OCI-LY7 (cell line): ENCODE data around the gene AREG. TPM values are rescaled to one million over a fixed set of nuclear protein-coding genes. Genes with fewer than 3 reads are reported as not detected.

ENCODE experiments used
- BruUV-seq: library from RNA; stranded (reverse); fragments of 400-500 nt; replicated peaks from 2 replicates; lab custom pipeline; 2021; lab: Mats Ljungman, UMichigan
- CTCF ChIA-PET: fragments of 300-600 bp; sonication (Branson Sonifier 250); formaldehyde crosslinking; loops from one replicate; lab custom pipeline; 2022; ENCODE audit warnings: antibody characterized with exemption; ENCODE audit not compliant: unreplicated experiment; lab: Charles Lee
- POLR2A ChIA-PET: fragments of 300-600 bp; sonication (Branson Sonifier 250); formaldehyde crosslinking; loops from one replicate; lab custom pipeline; 2022; ENCODE audit warnings: antibody characterized with exemption; lab: Charles Lee
- DNase-seq: peaks from one replicate; pipeline ENCODE4 v3.0.0-alpha.2; 2015; ENCODE audit warnings: low spot score
- H2AFZ ChIP-seq: fragments of 200-600 bp; sonication (generic), shearing (Covaris generic); 2 replicates; pipeline ENCODE4 v1.6.1; 2014; ENCODE audit warnings: mild to moderate bottlenecking, antibody characterized with exemption, low read length, moderate library complexity
- H3K27ac ChIP-seq: fragments of 200-600 bp; sonication (generic); 2 replicates; pipeline ENCODE4 v1.5.1; 2014; ENCODE audit warnings: mixed run types, low read depth, mild to moderate bottlenecking, moderate library complexity, low read length, inconsistent platforms; ENCODE audit not compliant: poor library complexity, severe bottlenecking
- H3K36me3 ChIP-seq: fragments of 200-600 bp; sonication (generic); 2 replicates; pipeline ENCODE4 v1.6.1; 2014; ENCODE audit warnings: mild to moderate bottlenecking, antibody characterized with exemption, low read length, moderate library complexity, mixed read lengths; ENCODE audit not compliant: insufficient read depth
- H3K4me1 ChIP-seq: fragments of 200-600 bp; sonication (generic); 2 replicates; pipeline ENCODE4 v1.5.1; 2014; ENCODE audit warnings: mild to moderate bottlenecking, low read length; ENCODE audit not compliant: insufficient read depth, poor library complexity, severe bottlenecking
- H3K4me2 ChIP-seq: fragments of 200-600 bp; sonication (generic); 2 replicates; pipeline ENCODE4 v1.6.1; 2014; ENCODE audit warnings: mild to moderate bottlenecking, low read length
- H3K4me3 ChIP-seq: fragments of 200-600 bp; sonication (generic); 2 replicates; pipeline ENCODE4 v1.5.1; 2014; ENCODE audit warnings: mild to moderate bottlenecking, low read depth, low read length; ENCODE audit not compliant: poor library complexity, severe bottlenecking
- H3K79me2 ChIP-seq: fragments of 200-600 bp; sonication (generic); 2 replicates; pipeline ENCODE4 v1.6.1; 2016; ENCODE audit warnings: low read depth, mild to moderate bottlenecking, low read length, moderate library complexity, mixed read lengths; ENCODE audit not compliant: insufficient read depth
- H3K9me2 ChIP-seq: fragments of 200-600 bp; sonication (generic); 2 replicates; pipeline ENCODE4 v1.6.1; 2016; ENCODE audit warnings: mild to moderate bottlenecking, low read length, mixed read lengths; ENCODE audit not compliant: insufficient read depth
- H3K9me3 ChIP-seq: fragments of 200-600 bp; sonication (generic); 2 replicates; pipeline ENCODE4 v1.6.1; 2014; ENCODE audit warnings: mild to moderate bottlenecking, mixed run types, low read length, mixed read lengths
- H4K20me1 ChIP-seq: fragments of 200-600 bp; sonication (generic); 2 replicates; pipeline ENCODE4 v1.6.1; 2014; ENCODE audit warnings: mild to moderate bottlenecking, antibody characterized with exemption, low read length, moderate library complexity, mixed read lengths; ENCODE audit not compliant: insufficient read depth
- EZH2phosphoT487 ChIP-seq: fragments of 200-600 bp; sonication (generic); IDR thresholded peaks from 2 replicates; pipeline ENCODE4 v1.6.1; 2018; ENCODE audit warnings: low read depth, borderline replicate concordance, mild to moderate bottlenecking, mixed run types, antibody characterized with exemption, low read length, moderate library complexity, mixed read lengths
- intact Hi-C: fragments of 100-400 bp; cut with micrococcal nuclease; formaldehyde crosslinking; loops from one replicate; pipeline ENCODE4 v1.10.0; 2022; ENCODE audit not compliant: unreplicated experiment
- total RNA-seq, 2 experiments: library from RNA; depleted of rRNA in 1 of 2; stranded (reverse); fragments of >200 nt in 1 of 2; shearing (Covaris generic) in 1 of 2; gene quantifications; 2 replicates each; pipeline ENCODE4 v1.2.3, GENCODE V29; 2014 to 2022
- TF ChIP-seq, protein P1 (sequence below): fragments of 200-600 bp; sonication (generic); conservative IDR thresholded peaks from 2 replicates; pipeline ENCODE4 v1.5.1; 2014; ENCODE audit warnings: mild to moderate bottlenecking, antibody characterized with exemption, low read length, moderate library complexity, mixed read lengths

The AREG gene
- total RNA-seq, 2 experiments from 2014 or later: not detected

DNA sequence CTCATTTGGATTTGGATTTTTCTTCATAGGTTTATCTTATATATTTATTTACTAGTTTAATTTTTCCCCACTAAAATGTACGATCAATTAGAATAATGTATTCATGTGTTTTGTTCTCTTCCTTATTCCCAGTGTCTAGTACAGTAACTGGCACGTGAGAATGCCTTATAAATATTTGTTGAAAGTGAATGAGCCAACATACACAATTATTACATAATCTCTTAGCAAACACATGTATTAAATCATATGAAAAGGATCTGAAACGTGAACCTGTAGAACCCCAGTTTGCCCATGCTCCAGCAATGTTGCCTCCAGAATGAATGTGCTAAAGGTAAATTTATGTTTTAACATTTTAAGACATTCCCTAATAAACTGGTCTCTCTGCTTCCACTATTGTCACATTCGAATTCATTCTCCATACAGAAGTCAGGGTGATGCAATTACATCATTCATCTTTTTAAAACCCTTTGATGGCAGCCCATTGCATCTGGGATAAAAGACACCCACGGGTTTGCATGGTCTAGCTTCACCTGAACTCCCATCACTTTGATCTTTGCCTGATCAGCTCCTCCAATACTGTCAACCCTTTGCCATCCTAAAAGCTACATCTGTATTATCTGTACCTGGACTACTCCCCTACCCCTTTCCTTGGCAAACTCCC lies 30.7 kb upstream of the AREG start:
- ChIA-PET CTCF (no interaction called here), POLR2A (interaction anchor here (1.3 kb wide), 1 partner anchor 13 kb away, joined by 5 read pairs; no protein-coding TSS in a partner anchor)
- BruUV-seq: no TSS peak
- no peaks in the 10 kb centered on the region for H3K9me2 ChIP-seq
- intact Hi-C loops: no loop called here
- no peak for DNase-seq
- H2AFZ ChIP-seq: no peak overlapping the region
- H3K79me2 ChIP-seq: no peaks in the 10 kb centered on the region
- no peaks in the 10 kb centered on the region for H4K20me1 ChIP-seq
- H3K4me2 ChIP-seq: no peak overlapping the region
- TF ChIP-seq EZH2phosphoT487: no peak
- TF ChIP-seq, protein P1, sequence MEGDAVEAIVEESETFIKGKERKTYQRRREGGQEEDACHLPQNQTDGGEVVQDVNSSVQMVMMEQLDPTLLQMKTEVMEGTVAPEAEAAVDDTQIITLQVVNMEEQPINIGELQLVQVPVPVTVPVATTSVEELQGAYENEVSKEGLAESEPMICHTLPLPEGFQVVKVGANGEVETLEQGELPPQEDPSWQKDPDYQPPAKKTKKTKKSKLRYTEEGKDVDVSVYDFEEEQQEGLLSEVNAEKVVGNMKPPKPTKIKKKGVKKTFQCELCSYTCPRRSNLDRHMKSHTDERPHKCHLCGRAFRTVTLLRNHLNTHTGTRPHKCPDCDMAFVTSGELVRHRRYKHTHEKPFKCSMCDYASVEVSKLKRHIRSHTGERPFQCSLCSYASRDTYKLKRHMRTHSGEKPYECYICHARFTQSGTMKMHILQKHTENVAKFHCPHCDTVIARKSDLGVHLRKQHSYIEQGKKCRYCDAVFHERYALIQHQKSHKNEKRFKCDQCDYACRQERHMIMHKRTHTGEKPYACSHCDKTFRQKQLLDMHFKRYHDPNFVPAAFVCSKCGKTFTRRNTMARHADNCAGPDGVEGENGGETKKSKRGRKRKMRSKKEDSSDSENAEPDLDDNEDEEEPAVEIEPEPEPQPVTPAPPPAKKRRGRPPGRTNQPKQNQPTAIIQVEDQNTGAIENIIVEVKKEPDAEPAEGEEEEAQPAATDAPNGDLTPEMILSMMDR: no peak
- H3K36me3 ChIP-seq: no peaks in the 10 kb centered on the region
- no peak overlapping the region for H3K27ac ChIP-seq
- no peaks in the 10 kb centered on the region for H3K4me1 ChIP-seq
- no peaks in the 10 kb centered on the region for H3K9me3 ChIP-seq
- H3K4me3 ChIP-seq: no peak overlapping the region

- no peak for TF ChIP-seq EZH2phosphoT487
- TF ChIP-seq, protein P1: no peak
- CTCF ChIA-PET: no interaction called here
- POLR2A ChIA-PET: interaction anchor here (0.5 to 1.3 kb wide), 3 partner anchors 8 to 26 kb away, joined by 3 to 5 read pairs (median 3); no protein-coding TSS in a partner anchor
- H3K36me3 ChIP-seq: no peaks in the 10 kb centered on the region
- H3K79me2 ChIP-seq: no peaks in the 10 kb centered on the region
- no peaks in the 10 kb centered on the region for H3K9me2 ChIP-seq
- intact Hi-C loops: no loop called here
- H3K9me3 ChIP-seq: no peaks in the 10 kb centered on the region
- no peak overlapping the region for H3K4me3 ChIP-seq
- H2AFZ ChIP-seq: no peak overlapping the region
- no peaks in the 10 kb centered on the region for H3K4me1 ChIP-seq
- H4K20me1 ChIP-seq: no peaks in the 10 kb centered on the region
- no peak overlapping the region for H3K27ac ChIP-seq
- DNase-seq: no peak
- no TSS peak for BruUV-seq
- H3K4me2 ChIP-seq: no peak overlapping the region
Measured at GRCh38 chr4:74415602-74416300, 29.2 kb upstream of the AREG start.
